Right ventricle myocardium superior (tissue), 1 donor: ENCODE data around the gene FNIP2. TPM values are rescaled to one million over a fixed set of nuclear protein-coding genes. Genes with fewer than 3 reads are reported as not detected.
"Not testable (repeated sequence)": the region's sequence is repeated elsewhere in the genome, so short reads cannot be mapped to it uniquely, and the experiment has no call there.

Experiments
- ATAC-seq: fragments of 200-7000 bp; cut with Tn5 transposase; one replicate; pipeline ENCODE4 v1.9.1; 2020; ENCODE audit warnings: mild to moderate bottlenecking; ENCODE audit not compliant: poor library complexity
- DNase-seq: peaks from one replicate; pipeline ENCODE4 v3.0.0-alpha.2; 2020
- intact Hi-C: fragments of 100-400 bp; cut with DNase I; formaldehyde crosslinking; loops from one replicate; pipeline ENCODE4 v1.11.2; 2022
- total RNA-seq: library from RNA; stranded (reverse); fragmentation: NEBNext Ultra II Directional; extraction: Animal tissue kit (Norgen Biotek cat#: 25700); gene quantifications from one replicate; pipeline ENCODE4 v1.2.1, GENCODE V29; 2021
- donor health status: DM: no; HTN: yes; CAD: no; lungs with severe emphysema.

The FNIP2 gene
- total RNA-seq, 1 donor from 2014 or later: 46.2 TPM

DNA sequence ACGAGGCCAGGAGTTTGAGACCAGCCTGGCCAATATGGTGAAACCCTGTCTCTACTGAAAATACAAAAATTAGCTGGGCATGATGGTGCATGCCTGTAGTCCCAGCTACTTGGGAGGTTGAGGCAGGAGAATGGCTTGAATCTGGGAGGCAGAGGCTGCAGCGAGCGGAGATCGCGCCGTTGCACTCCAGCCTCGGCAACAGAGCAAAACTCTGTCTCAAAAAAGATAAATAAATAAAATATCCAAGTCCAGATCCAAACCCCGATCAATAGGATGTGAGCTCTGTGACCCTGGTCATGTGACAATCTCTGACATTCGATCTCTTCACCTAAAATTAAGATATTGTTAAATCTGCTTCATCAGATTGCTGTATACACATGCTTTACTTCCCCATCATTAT is 187.5 kb downstream of the FNIP2 start:
- DNase-seq, intact Hi-C loops, ATAC-seq: not testable (repeated sequence)

- ATAC-seq, DNase-seq, intact Hi-C loops: not testable (repeated sequence)
Measured at GRCh38 chr4:158956918-158957317, 188.1 kb downstream of the FNIP2 start.

Other genes starting within 250 kb of the FNIP2 start
- not detected for gene RXFP1, start 247.1 kb upstream of the FNIP2 start, total RNA-seq
- 4.2 TPM for gene C4orf46, start 97.1 kb upstream of the FNIP2 start, total RNA-seq
- 389 TPM for gene ETFDH, start 96.7 kb upstream of the FNIP2 start, total RNA-seq
- gene PPID, start 45.6 kb upstream of the FNIP2 start, total RNA-seq: 36.3 TPM